M059J (cell line): ENCODE results near the gene OSGIN1. TPM values are rescaled to one million over a fixed set of nuclear protein-coding genes. Genes with fewer than 3 reads are reported as not detected.
A peak's percentile ranks its signal among the peaks of the same experiment; 100 is the strongest.
"Not testable (repeated sequence)": the region's sequence is repeated elsewhere in the genome, so short reads cannot be mapped to it uniquely, and the experiment has no call there.

ENCODE experiments used
- DNase-seq: peaks from one replicate; pipeline ENCODE4 v3.0.0-alpha.2; 2012; ENCODE audit warnings: low read depth
- total RNA-seq: library from RNA; depleted of rRNA; stranded (reverse); fragments of >200 nt; shearing (Covaris generic); gene quantifications from 2 replicates; pipeline ENCODE4 v1.2.3, GENCODE V29; 2014

Gene OSGIN1
- total RNA-seq, 1 experiment from 2014 or later = 3.6 TPM

GRCh38 chr16:83941546-83941945 lies 11.5 kb upstream of the OSGIN1 start:
- not testable (repeated sequence) for DNase-seq

DNA sequence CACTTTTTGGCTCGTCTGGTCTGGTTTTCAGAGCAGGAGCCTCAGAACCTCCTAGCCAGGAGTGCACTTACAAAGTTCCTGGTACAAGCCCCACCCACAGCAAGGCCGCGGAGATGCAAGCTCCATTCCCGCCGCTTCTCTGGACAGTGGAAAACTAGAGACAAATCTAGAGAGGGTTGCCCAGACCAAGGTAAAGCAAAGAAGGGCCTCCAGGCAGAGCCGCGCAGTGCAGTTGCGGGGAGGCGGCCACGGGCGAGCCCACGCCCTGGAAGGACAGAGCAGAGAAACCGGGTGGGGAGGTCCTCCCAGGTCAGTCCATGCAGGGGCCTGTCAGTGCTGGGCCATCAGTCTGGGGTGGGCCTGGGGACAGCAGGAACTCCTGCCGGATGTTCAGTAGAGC lies 11.0 kb upstream of the OSGIN1 start:
- no peak for DNase-seq

DNA sequence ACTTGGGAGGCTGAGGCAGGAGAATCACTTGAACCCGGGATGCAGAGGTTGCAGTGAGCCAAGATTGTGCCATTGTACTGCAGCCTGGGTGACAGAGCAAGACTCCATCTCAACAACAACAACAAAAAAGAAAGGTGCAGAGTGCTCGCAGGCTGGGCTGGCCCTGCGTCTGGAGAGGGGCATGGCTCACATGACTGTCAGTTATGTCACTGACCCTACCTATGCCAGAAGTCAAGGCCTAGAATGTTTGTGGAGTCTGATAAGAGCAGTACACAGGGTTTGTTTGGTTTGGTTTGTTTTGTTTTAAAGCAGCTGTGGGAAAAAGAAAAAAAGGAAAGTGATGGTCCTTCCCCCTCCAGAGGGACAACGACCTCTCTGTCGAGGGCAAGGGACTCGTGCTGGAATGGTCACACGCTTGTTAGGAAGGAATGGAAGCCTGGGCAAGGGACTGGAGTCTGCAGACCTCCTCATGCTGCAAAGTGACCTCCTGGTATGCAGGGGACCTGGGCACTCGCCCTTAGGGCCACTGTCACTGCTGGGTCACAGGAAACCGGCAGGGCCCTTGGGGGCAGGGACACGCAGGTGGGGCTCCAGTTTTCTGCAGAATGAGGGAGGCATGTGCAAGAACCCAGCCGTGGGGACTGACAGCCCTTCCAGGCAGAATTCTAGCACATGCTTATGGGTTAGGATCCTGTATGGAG lies 10.1 kb upstream of the OSGIN1 start:
- no peak for DNase-seq

GRCh38 chr16:83943516-83944050 lies 9.5 kb upstream of the OSGIN1 start:
- DNase-seq = no peak

DNA sequence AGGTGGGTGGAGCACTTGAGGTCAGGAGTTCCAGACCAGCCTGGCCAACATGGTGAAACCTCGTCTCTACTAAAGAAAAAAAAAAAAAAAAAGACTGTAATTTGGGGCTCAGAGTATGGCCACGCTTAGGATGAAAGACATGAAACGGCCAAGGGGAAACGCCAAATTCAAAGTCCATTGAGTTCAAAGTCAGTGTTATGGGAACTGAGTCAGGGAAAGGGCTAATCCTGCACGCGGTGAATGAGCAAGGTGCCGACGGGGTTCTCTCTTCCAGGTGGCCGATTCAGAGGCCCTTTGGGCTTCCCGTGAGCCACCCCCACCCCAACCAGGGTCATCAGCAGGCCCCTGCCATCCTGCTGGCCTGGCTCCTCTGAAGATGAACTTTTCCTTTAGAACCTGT lies 7.5 kb upstream of the OSGIN1 start:
- no peak for DNase-seq

DNA sequence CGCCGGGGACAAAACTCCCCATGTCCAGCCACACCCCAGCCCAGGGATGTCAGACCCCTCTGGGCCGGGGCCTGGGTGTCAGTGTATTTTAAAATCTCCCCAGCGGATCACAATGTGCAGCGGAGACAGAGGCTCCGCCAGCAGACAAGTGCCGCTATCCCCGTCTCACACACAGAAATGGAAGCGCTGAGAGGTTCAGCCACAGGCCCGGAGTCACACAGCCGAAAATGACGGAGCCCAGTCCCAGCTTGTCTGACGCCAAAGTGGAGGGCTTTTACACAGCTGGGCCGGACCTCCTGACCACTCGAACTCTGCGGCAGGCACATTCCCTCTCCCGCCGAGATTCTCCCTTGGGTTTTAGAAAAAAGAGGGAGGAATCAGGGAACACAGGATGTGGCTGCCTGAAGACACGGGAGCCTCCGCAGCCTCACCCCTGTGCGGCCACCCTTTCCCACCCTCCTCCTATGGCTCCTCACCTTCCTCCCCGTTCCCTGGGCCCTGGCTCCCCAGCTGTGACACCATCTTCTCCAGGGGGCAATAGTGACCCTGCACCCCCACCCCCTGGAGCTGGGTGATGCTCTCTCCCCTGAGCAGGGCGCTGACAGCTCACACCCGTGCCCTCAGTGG lies 6.8 kb upstream of the OSGIN1 start:
- no peak for DNase-seq

- no peak for DNase-seq
Measured at GRCh38 chr16:83946781-83947566, 6.1 kb upstream of the OSGIN1 start.

- no peak for DNase-seq
Measured at GRCh38 chr16:83947642-83948234, 5.3 kb upstream of the OSGIN1 start.

GRCh38 chr16:83948914-83949723 lies 3.9 kb upstream of the OSGIN1 start:
- DNase-seq = no peak

DNA sequence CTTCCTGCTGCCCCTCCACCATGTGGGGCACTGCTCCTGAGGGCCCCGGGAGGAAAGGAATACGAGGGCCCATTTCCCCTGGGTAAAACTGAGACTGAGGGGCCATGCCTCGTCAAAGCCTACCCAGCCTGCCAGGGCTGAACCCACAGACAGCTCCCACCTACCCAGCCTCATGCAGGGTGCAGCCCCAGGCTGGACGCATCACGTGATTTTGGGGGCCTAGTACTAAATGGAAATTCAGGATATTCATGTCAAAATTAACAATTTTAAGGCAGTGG lies 3.4 kb upstream of the OSGIN1 start:
- no peak for DNase-seq

DNA sequence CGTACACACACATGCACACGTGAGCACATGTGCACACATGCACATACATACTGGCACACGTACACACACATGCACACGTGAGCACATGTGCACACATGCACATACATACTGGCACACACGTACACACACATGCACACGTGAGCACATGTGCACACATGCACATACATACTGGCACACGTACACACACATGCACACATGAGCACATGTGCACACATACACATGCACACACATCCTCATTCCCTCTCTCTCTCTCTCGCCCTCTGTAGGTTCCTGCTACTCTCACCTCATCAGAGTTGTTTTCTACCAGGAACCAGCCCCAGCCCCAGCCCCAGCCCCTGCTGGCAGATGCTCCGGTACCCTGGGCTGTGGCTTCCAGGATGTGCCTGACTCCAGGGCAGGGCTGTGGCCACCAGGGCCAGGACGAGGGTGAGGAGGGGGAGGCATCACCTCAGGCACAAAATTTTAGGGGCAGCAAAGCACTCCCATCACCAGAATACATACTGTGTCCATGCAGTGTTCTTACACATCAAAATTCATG lies 2.1 kb upstream of the OSGIN1 start:
- not testable (repeated sequence) for DNase-seq

GRCh38 chr16:83951544-83951943 lies 1.5 kb upstream of the OSGIN1 start:
- DNase-seq = no peak

GRCh38 chr16:83952587-83952939 lies 477 bp upstream of the OSGIN1 start:
- DNase-seq = no peak

- peak; percentile 76 for DNase-seq
Measured at GRCh38 chr16:83953796-83954576, 946 bp downstream of the OSGIN1 start.

DNA sequence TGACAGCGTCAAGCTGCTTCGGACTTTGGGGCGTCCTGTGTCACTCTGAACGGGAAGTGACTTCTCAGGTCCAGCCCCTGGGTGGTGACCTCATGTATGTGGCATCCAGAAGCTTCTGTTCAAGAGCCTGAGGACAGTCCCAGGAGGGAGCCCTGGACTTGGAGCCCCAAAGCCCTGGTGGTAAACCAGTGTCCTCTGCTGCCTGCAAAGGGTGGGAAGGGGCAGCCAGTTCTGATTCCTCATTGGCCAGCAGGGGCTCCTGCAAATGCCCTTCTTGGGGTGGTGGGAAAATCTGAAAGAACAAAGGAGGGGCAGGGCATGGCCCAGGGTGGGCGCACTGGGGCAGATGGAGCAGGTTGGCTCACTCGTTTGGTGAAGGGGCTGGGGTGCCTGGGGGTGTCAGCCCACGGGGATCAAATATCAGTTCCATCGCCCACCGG lies 1.6 kb downstream of the OSGIN1 start:
- peak; percentile 85 for DNase-seq

- DNase-seq = peak; percentile 14
Measured at GRCh38 chr16:83955218-83956130, 2.4 kb downstream of the OSGIN1 start.

DNA sequence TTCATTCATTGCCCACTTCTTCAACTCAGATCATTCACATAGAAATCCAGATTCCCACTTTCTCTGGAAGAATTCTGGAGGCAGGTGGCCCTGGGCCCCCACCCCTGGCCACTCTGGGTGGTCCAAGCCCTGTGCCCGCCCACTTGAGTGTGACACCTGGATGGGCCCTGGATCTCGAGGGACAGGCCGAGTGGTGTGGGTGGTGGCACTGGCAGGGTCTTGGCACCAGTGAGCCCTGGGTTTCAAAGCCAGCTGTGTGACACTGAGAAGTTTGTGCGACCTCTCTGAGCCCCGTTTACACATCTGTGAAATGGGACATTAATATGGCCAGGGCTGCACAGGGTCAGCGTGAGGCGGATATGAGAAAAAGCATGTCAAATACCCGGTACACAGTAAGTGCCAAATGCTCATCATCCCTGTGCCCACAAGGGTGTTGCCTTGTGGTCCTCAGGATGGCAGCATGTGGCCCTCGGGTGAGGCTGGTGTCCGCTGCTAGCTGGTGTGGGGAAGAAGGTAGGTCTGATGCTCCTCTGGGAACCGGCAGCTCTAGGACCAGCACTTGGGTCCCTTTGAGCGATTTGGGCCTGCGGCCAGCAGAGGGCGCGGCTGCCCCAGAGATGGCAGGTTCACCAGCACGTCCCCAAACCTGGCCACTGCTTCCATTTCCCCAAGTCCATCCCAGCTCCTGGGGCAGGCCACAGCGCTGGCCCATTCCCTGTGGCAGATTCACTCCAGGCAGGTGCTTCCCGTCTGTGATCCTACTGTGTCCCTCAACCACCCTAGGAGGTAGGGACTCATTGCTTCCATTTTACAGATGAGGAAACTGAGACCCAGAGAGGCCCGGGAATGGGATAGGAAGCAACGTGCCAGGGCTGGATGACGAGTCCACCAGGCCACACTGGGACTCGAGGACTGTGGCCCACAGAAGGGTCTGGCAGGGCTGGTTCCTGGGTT lies 3.6 kb downstream of the OSGIN1 start:
- peak; percentile 76 for DNase-seq

DNA sequence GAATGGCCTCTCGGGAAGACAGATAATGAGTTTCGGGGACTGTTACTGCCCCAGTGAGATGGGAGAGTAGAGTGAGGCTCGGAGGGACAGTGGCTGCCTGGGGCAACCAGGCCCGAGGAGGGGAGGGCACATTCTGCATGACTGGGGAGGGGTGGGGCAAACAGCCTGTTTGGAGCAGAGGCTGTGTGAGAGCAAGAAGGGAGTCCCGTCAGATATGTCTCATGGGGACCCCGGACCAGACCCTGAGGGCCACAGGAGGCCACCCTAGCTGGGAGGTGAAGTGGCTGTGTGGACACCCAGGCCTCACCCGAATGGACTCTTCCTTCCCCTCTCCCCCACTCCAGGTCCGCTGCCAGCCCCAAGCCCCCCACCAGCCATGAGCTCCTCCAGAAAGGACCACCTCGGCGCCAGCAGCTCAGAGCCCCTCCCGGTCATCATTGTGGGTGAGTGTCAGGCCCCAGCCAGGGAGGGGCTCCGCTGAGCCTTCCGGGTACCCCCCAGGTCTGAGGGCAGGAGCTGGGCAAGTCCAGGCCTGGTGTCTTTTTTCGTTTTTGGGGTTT lies 4.3 kb downstream of the OSGIN1 start:
- DNase-seq = no peak
